GM18519 (cell line): ENCODE data around the gene PHOX2A.

Experiments used
- ATAC-seq: cut with Tn5 transposase; IDR thresholded peaks from one replicate; pipeline ENCODE4 v1.9.1; 2021; ENCODE audit warnings: mild to moderate bottlenecking, moderate library complexity; ENCODE audit not compliant: unreplicated experiment, low FRiP score

The PHOX2A gene

DNA sequence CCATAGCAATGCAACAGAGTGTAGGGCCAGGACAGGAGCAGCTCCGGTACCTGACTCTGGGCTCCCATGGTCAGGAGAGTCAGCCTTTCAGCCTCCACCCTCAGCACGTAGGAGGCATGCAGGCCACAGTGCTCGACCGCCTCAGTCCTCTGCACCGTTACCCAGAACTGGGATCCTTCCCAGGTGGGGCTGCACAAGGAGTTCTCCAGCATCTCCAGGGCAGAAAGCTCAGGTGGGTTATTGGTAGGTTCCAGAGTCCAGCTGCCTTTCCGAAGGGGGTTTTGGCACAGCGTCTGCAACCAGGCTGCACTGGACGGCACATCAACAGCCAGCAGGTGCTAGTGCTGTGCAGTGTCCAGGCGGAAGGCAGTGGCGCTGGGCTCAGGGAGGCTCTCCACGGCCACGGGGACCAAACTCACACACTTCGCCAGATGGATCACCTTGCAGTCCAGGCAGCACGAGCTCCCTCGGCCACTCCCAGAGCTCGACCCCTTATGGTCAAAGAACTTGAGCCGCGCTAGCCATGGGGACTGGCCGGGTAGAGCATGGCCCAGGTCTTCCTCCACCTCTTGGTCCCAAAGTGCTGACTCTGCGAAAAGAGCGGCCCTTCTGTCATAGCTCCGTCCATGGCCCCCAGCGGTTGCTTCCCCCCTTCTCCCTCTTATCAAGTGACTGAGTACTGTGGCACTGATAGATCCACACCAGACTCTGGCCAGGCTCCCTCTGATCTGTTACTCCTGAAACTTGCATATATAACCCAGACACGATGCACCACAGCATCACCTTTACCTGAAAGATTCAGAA, 6.9 kb upstream of the PHOX2A start:
- no peak for ATAC-seq

DNA sequence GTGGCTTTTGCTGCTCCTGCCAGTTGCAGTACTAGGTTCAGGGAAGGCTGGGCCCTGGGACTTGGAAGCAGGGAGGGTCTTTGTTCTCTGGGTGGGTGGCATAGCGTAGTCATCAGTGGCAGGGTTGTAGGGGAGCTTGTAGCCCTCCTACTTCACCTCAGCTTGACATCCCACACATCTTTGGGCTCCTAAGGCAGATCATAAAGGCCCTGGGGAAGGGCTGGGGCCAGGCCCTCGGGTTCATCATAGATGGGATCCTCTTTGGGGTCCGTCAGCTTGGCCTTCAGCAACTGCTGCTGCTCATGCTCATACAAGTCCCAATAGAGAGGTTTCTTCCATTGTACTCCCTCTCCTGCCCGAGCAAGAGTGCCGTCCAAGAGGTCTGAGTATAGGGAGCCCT, 6.0 kb upstream of the PHOX2A start:
- no peak for ATAC-seq

GRCh38 chr11:72247584-72247983, 3.6 kb upstream of the PHOX2A start:
- ATAC-seq, result no peak

DNA sequence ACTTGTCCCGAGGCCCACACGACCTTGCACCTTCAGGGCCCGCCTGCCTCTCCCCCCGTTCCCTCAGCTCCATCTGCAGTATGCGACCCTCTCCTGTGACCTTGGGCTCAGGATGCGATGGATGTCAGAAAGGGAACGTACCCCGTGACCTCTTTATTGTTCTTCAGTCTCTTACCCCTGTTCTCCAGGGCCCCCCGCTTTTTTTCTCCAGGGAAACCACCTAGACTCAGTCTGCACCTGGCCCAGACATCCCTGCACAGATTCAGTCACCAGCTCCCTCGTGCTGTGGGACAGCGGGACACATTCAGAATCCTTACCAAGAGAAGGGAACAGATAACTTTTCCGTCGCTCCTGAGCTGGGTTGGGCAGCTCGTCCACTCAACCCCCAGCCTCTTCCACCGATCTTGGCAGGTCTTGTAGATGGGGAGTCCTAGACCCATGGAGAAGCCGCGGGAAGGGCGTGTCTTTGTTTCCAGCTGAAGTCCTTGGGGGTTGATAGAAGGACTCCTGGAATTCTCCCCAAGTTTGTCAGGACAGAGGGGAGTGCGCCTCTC, 1.4 kb upstream of the PHOX2A start:
- ATAC-seq, result no peak

DNA sequence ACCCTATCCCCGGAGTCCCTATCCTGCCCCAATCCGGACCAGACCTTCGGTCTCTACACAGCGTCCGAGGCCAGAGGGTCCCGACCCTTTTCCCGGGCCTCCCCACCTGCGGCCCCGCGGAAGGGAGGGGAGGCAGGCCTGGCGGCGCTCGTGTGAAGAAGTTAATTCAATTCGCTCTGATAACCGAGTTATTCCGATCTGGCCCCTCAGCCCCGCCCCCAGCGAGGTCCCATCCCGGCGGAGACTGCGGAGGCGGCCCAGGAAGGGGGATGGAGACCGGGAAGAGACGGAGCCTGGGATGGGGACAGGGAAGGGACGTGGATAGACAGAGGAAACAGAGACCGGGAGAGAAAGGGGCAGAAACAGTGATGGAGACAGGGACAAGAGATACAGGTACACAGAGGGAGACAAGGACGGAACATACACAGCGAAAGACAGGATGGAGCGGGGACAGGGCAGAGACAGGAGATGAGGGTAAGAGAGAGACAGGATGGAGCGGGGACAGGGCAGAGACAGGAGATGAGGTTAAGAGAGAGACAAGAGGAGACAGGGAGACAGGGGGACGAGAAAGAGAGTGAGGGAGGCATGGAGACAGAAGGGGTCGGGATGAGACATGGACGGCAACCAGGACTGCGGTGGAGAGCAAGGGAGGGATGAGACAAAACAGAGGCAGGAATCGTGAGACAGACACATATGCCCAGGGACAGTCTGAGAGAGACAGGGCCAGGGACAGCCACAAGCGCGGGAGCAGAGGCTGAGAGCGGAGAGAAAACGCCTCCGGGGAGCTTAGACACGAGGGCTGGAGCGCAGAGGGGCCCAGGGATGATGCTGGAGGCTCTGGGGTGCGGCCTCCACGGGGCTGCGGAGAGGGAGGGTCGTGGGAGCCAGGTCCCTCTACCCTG, 636 bp upstream of the PHOX2A start:
- no peak for ATAC-seq

- ATAC-seq, result no peak
Measured at GRCh38 chr11:72243173-72244059, 560 bp downstream of the PHOX2A start.

DNA sequence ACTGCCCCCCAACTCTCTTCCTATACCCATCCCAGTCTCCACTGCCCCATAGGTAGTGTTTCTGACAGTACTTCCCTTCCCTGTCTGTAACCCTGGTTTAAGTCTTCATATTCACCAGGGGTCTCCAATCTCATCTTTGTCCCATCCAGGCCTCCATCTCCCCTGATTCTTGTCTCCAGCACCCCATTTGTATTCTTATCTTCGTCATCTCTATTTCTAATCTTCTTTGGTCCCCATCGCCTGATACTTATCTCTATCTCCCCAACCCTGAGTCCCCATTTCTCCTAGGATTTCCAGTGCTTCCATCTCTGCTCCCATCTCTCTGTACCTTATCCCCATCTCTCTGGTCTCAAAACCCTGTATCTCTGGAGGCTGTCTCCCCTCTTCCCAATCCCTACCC, 1.8 kb downstream of the PHOX2A start:
- ATAC-seq, result no peak

DNA sequence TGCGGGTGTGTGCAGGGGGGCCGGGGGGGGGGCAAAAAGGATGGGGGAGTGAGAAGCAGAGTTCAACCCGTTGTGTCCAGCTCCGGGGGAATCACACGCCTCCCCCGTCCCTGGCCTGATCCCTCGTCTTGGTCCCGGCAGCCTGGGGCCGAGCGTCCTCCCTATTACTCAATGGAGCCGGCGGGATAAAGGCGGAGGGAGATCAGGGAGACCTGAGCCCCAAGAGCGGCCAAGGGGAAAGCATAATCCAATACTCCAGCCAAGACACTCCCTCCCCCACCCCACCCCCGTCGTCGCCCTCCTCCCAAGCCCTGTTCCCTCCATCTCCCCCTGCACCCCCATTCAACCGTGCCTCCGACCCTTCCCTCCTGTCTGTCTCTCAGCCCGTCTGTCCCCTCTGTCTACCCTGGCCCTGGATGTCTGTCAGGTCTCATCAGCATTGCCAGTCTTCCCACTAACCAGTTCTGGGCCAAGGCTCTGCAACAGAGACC, 2.6 kb downstream of the PHOX2A start:
- no peak for ATAC-seq

- ATAC-seq, result no peak
Measured at GRCh38 chr11:72240461-72241290, 3.3 kb downstream of the PHOX2A start.

- no peak for ATAC-seq
Measured at GRCh38 chr11:72239849-72240460, 4.0 kb downstream of the PHOX2A start.

DNA sequence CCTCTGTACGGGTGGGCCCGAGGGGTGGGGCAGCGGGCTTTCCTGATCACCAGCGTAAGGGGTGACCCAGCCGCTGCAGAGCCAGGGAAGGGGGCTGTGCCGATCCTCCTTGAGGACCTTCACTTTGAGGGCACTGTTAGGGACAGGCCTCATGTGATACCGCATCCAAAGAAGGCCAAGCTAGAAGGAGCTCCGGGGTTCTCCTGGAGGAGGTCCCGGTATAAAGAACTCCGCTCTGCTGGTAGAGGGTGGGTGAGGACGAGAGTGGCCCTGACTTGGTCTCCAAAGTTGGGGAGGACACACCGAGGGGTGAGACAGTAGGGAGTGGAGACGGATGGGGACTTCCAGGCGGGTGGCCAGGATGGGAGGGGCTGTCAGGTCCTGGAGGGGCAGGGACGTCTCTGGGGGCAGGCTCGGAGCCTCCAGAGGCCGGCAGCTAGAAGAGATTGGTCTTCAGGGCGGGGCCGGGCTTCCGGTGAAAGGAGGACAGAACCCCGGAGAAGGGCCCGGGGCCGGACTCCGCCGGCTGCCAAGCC, 4.6 kb downstream of the PHOX2A start:
- no peak for ATAC-seq

- no peak for ATAC-seq
Measured at GRCh38 chr11:72238492-72239312, 5.3 kb downstream of the PHOX2A start.

DNA sequence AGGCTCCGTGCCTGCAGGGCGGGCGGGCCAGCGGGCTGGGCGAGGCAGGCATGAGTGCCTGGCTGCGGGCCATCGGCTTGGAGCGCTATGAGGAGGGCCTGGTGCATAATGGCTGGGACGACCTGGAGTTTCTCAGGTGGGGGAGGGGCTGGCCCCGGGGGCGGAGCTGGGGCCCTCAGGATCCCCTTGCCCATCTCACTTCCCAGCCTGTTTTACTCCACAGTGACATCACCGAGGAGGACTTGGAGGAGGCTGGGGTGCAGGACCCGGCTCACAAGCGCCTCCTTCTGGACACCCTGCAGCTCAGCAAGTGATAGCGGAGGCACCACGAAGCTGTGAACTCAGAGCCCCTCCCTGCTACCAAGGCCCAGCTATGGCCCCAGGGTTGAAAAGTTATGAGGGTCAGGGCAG, 5.9 kb downstream of the PHOX2A start:
- no peak for ATAC-seq

- ATAC-seq, result no peak
Measured at GRCh38 chr11:72237112-72237931, 6.7 kb downstream of the PHOX2A start.

DNA sequence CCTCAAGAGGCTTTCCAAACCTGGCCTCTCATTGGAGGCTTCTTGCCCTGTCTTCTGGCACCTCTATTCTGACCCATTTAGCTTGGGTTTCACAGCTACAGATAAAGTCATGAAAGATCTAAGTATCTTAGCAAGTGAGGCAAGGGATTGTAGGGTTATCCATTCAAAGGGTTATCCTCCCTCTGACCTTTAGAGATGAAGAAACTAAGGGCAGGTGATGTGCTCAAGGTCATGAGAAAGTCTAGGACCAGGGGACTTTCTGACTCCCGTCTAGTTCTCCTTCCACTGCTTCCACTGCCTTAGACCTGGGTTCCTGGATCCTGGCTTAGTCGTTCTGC, 7.2 kb downstream of the PHOX2A start:
- no peak for ATAC-seq

- ATAC-seq, result no peak
Measured at GRCh38 chr11:72236083-72236697, 7.8 kb downstream of the PHOX2A start.
